ENCODE data around the gene LAMA2.

The LAMA2 gene

DNA sequence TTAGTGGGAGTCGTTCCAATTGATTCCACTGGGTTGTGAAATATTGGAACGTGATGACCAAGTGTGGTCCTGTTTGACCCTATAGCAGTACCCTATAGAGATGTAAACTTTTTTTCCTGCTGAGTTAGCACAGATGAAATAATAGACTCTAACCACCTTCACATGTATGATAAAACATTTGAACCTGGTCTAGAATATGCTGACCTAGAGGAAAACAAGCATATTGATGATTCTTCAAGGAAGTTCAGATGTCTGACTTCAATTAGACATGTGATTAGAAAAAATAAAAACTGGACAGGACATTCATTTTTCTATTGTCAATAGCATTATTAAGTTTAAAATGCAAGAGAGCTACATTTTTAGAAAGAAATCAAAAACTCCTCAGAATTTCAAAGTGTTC, 424.9 kb downstream of the LAMA2 start:
- no peak for DNase-seq (ENCODE audit: low read depth, low spot score)

DNA sequence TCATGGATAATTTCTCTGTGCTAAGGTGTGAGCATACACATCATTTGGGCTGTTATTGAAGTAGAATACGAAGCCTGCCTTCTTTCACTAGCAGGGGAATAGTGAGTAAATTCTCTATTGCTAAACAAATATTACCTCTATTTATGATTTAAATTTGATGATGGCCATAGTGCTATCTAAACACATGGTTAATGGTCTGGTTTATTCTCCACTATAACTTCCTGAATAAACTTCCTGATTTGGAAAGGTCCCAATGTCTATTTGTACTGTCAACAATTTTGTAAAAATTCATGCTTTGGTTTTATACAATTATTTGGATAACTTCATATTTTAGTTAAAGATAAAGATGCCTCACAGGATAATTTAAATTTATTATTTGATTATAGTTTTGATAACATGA, 426.2 kb downstream of the LAMA2 start:
- DNase-seq (ENCODE audit: low read depth, low spot score): no peak

DNA sequence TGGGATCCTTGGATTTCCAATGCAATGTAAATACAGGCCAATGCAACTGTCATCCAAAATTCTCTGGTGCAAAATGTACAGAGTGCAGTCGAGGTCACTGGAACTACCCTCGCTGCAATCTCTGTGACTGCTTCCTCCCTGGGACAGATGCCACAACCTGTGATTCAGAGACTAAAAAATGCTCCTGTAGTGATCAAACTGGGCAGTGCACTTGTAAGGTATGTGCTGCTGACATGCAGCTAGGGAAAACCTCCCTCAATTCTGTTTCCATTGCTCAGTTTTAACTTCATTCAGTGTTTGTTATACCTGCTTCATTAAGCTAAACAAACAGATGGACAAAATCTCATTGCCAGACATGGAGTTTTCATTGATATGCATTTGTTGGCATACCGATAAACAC, 429.9 kb downstream of the LAMA2 start:
- DNase-seq (ENCODE audit: low read depth, low spot score): no peak

DNA sequence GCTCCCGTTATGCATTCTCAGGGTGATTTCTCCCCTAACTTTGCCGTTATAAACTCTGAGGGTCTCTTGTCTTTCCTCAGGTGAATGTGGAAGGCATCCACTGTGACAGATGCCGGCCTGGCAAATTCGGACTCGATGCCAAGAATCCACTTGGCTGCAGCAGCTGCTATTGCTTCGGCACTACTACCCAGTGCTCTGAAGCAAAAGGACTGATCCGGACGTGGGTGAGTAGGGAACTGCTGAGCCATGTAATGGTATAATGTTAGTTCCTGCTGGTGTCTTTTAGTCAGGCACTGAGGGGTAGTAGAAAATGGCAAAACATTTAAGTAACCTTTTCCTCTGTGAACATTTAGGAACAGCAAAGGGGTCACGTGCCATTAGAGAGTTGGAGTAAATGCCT, 431.6 kb downstream of the LAMA2 start:
- no peak for DNase-seq (ENCODE audit: low read depth, low spot score)

DNA sequence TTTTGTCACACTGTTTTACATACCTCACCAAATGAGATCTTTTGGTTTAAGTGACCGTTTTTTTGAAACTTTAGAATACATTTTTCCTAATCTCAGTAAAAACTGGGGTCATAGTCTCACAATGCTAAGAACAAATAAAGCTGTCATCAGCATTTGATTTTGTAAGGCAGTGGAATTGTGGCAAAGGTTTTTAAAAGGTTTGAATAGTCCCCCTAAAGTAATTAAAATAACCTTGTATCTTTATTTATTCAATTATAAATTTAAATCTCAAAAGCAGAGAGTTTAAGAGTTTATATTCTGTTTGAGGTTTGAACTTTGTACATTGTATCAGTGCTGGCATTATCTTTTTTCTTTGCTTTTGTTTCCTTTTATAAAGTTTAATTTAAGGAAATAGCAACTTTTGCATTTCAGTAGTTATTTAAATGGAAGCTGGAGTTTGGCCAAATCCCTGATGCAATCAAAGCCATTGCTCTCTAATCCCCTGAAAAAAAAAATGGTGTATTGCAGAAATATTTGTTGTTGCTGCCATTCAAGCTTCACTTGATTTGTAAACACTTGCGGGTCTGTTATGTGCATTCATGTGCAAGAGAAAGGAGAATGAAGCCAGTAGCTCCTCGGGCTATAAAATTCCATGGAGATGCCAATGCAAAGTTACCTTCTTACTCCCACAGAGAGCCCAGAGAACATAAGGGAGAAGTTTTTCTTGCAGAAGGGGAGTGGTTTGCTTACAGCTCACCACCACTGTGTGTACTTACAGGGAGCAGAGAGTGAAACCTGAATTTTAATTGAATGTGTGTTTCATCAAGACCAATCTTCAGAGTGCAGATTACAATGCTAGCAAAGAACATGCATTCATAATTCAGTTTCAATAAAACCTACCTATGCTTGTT, 435.2 kb downstream of the LAMA2 start:
- DNase-seq (ENCODE audit: low read depth, low spot score): peak; percentile 90

DNA sequence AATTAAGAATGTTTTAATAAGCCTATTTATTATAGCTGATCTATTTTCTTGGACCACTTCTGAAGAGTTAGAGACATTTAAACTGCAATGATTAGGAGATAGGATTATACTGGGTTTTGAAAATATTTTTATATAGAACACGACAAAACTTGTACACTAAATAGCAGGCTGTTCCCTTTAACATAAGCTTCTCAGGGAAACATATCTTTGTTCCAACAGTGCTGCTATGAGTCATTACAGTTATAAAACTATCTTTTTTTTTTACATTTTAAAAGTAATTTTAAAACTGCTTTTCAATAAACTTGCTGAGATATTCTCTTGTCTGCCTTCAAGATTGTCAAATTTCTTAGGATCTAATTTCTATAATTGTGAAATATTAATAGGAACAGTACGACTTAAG, 438.0 kb downstream of the LAMA2 start:
- DNase-seq (ENCODE audit: low read depth, low spot score): no peak

DNA sequence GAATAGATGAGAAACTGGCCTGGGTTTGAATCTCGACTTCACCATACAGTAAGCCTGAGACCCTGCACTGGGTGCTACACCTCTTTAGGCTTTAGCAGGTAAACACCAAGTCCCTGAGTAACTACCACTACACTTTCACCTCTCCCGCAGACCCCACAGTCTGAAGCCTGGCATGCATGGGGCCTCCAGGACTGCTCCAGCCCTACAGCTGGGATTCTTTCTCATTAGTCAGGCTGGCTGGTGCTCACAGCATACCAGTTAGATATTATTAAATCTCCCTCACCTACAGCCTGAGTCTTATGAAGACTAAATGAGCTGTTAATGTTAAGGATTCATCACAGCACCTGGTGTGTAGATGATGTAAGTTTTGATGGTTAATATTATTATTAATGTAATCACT, 438.4 kb downstream of the LAMA2 start:
- DNase-seq (ENCODE audit: low read depth, low spot score): no peak

DNA sequence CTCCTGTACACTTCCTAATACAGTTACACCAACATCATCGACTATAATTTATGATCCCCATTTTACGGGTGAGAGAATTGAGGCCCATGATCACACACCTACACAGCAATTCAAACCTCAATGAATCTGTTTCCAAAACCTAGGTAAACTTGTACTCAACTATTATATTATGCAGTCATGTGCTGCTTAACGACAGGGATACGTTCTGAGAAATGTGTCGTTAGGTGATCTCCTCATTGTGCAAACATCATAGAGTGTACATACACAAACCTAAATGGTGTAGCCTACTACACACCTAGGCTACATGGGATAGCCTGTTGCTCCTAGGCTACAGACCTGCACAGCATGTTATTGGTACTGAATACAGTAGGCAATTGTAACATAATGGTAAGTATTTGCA, 441.4 kb downstream of the LAMA2 start:
- no peak for DNase-seq (ENCODE audit: low read depth, low spot score)

DNA sequence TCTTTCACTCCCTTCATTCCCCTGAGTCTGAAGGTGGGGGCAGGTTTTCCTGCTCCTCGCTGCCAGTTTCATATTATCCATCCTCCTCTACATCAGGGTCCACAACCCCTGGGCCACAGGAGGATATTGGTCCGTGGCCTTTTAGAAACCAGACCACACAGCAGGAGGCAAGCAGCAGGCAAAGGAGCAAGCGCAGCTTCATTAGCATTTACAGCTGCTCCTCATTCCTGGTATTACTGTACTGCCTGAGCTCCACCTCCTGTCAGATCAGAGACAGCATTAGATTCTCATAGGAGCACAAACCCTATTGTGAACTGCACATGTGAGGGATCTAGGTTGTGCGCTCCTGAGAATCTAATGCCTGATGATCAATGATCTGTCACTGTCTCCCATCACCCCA, 446.7 kb downstream of the LAMA2 start:
- DNase-seq (ENCODE audit: low read depth, low spot score): no peak

DNA sequence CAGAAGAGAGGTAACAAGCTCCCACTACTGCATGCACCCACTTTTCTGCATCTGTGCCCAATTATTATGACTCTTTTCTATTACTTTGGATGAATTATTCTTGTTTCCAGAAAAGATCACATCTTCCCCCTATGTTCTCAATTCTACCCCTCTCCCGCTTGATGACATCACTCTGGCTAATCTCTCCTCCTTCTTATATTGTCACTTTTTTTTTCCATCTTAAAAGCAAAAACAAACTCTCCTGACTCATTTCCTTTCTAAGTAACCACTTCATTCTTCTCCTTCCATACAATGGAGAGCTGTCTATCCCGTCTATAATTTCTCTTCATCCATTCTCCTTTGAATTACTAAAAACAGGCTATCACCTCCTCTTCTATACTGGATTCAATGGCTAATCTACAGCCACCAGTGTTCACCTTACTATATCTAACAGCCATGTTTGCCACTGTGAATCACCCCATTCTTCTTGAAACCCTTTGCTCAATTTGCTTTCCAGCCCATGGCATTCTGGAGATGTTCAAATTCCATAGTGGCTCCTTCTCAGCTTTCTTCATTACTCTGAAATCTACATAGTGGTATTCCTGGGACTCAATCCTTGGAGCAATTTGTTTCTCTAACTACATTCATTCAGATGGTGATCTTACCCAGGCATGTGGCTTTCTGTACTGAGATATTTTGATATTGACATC, 448.7 kb downstream of the LAMA2 start:
- DNase-seq (ENCODE audit: low read depth, low spot score): no peak

DNA sequence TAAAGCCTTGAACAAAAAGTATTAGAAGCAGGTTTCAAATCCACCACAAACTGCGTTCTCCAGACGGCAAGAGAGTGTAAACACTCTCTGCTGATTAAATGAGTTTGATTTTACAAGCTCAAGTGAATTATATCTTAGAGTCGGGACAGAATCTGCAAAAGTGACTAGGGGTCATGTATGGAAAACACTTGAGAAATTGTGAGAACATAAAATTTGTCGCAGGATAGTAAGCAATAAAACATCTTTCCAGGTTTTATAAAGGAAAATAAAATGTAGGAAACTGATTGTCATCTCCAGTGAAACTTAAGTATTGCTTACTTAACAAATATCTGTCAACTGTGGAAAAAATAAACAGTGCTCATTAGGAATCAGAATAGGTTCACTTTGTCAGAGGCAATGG, 452.9 kb downstream of the LAMA2 start:
- no peak for DNase-seq (ENCODE audit: low read depth, low spot score)

DNA sequence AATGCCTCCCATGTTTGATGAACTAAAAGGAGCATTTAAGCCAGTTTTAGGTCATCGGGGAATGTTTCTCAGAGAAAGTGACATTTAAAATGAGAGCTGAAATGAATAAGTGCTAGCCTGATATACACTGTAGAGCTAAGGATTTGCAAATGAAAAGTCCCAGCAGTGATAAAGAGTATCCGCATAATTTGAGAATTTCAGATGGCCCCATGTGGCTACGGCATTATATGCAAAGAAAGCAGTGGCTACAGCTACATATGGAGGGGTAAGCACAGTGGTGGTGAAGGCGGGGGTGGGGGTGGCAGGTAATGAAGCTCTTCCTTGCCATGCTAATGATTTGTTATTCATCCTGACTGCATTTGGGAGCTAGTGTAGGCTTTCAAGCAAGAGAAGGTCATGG, 455.7 kb downstream of the LAMA2 start:
- DNase-seq (ENCODE audit: low read depth, low spot score): no peak

DNA sequence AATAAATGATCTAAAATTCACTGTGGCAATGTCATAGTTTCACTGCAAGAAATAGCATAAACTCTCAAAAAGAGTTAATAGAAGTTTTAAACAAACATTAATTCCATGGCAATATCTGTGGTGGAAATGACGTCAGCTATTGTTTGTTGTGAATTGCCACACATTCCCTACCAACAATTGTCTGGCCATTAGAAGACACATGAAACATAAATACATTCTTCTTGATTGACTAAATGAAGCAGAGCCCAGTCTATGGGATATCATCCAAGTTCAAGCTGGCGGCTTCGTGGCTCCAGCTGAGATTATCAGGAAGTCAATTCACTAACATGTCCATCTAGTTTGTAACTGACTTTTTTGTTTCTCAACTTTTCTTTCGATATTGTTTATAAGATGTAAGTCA, 458.0 kb downstream of the LAMA2 start:
- DNase-seq (ENCODE audit: low read depth, low spot score): no peak

DNA sequence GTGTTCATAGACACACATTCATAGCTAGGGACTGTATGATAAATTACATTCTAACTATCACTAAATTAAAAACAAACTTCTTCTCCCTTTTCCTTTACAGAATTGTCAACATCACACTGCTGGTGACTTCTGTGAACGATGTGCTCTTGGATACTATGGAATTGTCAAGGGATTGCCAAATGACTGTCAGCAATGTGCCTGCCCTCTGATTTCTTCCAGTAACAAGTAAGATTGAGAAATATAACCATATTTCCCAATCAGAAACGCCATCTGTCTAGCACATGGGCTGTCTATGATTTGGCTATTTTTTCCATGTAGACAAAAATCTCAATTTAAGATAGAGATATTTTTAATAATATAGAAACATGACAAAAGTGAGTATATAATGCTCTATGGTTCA, 459.3 kb downstream of the LAMA2 start:
- no peak for DNase-seq (ENCODE audit: low read depth, low spot score)

DNA sequence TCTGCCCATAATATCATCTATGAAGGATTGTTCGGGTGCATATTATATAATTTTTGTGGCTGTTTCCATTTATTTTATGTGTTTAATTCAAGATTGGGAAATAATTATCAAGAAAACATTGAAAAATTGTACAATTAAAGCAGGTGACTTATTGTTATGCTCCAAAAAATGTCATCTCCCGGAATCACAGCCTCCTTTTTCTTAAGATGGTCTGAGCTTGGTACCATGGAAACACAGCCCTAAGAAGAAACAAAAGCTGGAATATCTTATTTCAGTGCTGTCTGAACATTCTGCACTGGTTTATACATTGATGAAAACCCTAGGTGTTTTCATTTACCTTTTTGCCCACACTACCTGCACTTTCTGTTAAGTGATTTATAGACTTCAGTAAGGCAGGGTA, 459.9 kb downstream of the LAMA2 start:
- DNase-seq (ENCODE audit: low read depth, low spot score): no peak

DNA sequence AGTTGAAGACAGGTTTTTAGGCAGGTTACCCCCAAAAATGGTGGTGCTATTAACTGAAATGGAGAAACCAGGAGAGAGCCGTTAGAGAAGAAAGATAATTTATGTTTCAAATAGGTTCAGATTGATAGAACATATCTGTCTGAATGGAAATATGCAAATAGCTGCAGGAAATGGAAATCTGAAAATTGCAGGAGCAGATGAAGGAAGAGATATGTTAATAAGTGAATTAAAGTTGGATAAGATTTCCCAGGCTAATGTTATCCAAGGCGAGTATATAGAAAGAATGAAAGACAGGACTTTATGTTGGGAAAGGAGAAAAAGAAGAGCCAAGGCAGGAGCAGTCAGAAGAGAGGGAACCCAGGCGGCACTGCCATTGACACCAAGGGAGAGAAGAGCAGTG, 461.4 kb downstream of the LAMA2 start:
- DNase-seq (ENCODE audit: low read depth, low spot score): no peak

DNA sequence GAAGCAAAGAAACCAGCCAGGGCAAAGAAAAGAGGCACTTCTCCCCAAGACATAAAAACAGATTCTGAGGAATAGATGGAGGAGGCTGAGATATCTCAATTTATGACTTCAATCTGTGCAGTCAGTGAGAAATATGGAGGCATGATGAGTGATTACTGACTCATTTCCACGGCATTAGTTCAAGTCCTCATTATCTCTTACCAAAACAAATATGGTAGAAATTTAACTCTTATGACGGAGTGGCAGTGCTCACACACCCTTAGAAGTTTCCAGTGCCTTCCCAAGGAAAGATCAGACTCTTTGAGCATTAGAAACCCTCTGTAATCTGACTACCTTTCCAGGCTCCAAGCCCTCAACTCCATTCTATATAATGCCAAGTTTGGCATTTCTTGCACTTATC, 463.0 kb downstream of the LAMA2 start:
- no peak for DNase-seq (ENCODE audit: low read depth, low spot score)

DNA sequence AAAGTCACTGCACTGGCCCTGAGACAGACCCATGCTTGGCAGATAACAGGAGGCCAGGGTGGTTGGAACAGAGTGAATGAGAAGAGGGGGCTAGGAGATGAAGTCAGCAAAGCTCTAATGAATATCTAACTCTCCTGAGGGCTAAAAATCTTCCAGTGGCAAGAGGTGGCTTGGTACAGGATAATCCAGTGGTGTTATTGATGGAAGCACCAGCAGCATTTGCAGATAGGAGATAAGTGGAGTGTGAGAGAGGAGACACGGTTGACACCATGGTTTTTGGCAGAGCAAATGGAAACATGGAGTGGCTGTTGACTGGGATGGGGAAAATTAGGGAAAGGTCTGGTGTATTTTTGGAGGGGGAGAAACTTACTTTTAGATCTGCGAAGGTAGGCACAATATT, 464.0 kb downstream of the LAMA2 start:
- no peak for DNase-seq (ENCODE audit: low read depth, low spot score)

DNA sequence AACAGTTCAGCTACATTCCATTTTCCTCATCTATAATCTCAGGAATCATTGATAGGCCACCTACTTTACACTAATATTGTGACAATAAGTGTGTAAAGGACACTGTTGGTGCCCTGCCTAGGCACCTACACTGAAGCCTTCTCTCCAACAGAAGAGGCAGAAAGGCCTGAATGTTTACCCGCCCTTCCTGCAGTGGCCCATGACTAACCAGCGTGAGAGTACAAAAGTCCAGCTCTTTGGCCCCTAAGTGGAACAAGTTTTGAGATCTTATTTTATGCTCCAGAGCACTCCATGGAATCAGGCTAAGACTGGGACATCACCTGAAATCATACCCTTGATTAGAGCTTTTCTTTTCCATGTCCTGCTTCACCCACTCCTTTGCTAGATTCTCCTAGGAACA, 467.3 kb downstream of the LAMA2 start:
- DNase-seq (ENCODE audit: low read depth, low spot score): no peak

DNA sequence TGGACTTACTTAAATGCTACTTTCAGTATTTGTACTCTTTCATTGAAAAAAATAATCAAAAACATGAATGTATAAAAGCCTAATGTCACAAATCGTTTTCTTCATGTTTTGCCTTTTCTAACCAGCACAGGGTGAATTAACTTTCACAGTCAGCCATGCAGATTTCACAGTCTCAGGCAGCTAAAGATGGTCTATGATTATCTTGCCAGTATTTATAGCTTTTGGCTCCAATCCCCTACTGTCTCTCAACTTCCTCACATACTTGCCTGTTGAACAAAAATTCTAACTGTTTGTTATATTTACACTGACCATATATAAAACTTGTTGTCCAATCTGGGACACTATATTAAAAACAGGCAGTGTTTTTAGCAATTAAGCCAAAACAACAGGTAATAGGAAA, 468.9 kb downstream of the LAMA2 start:
- DNase-seq (ENCODE audit: low read depth, low spot score): no peak

DNA sequence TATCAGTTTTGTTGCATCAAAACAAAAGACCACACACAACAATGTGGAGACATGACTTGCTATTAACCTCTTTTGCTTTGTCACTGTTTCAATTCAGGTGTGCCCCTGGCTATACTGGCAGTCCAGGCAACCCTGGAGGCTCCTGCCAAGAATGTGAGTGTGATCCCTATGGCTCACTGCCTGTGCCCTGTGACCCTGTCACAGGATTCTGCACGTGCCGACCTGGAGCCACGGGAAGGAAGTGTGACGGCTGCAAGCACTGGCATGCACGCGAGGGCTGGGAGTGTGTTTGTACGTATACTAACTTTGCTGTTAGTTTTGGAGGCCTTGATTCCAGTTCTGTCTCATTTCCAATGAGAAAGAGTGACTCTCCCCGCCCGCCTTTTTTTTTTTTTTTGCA, 470.1 kb downstream of the LAMA2 start:
- no peak for DNase-seq (ENCODE audit: low read depth, low spot score)

DNA sequence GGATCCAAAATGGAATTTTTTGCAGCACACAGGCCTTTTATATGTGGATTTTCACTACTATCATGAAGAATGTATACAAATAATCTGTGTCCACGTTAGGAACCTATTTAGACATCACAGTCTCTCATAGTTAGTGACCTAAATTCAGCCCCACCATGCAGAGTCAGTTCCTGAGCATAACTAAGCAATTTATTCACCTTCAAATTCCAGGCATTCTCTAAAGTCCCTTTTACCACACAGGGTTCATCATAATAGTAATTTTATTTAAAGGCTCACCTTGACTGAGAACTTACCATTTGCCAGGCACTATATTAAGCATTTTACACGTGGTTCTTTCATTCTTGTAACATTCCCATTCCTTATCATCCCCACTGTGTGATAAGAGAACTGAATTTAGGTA, 473.2 kb downstream of the LAMA2 start:
- no peak for DNase-seq (ENCODE audit: low read depth, low spot score)

All from iPS DF 19.7 (cell line).